Loucy (cell line): ENCODE data around the gene CPA2.

Experiments used
- H2AFZ ChIP-seq: fragments of 200-600 bp; sonication (generic); 2 replicates; pipeline ENCODE4 v1.6.0; 2016; ENCODE audit warnings: antibody characterized with exemption, mild to moderate bottlenecking, low read length, moderate library complexity
- H3F3A ChIP-seq: fragments of 200-600 bp; 2 replicates; pipeline ENCODE4 v1.6.0; 2016; ENCODE audit warnings: antibody characterized with exemption, low read depth, mild to moderate bottlenecking
- H3K27me3 ChIP-seq: fragments of 200-600 bp; sonication (generic); 2 replicates; pipeline ENCODE4 v1.6.1; 2014; ENCODE audit warnings: low read length, mild to moderate bottlenecking; ENCODE audit not compliant: insufficient read depth, poor library complexity, severe bottlenecking
- H3K36me3 ChIP-seq: fragments of 200-600 bp; sonication (generic); 2 replicates; pipeline ENCODE4 v1.6.1; 2016; ENCODE audit warnings: low read length; ENCODE audit not compliant: insufficient read depth
- H3K4me1 ChIP-seq: fragments of 200-600 bp; sonication (generic); 2 replicates; pipeline ENCODE4 v1.5.1; 2014; ENCODE audit warnings: low read length, mild to moderate bottlenecking; ENCODE audit not compliant: insufficient read depth, poor library complexity, severe bottlenecking
- H3K4me2 ChIP-seq: fragments of 200-600 bp; sonication (generic); 2 replicates; pipeline ENCODE4 v1.6.0; 2014; ENCODE audit warnings: antibody characterized with exemption, low read length, low read depth, mild to moderate bottlenecking; ENCODE audit not compliant: poor library complexity, severe bottlenecking
- H3K4me3 ChIP-seq: fragments of 200-600 bp; sonication (generic); 2 replicates; pipeline ENCODE4 v1.5.1; 2014; ENCODE audit warnings: low read length, mild to moderate bottlenecking, mixed read lengths; ENCODE audit not compliant: poor library complexity, severe bottlenecking
- H3K79me2 ChIP-seq: fragments of 200-600 bp; sonication (generic); 2 replicates; pipeline ENCODE4 v1.6.1; 2014; ENCODE audit warnings: low read length; ENCODE audit not compliant: insufficient read depth
- H3K9ac ChIP-seq: fragments of 200-600 bp; sonication (generic); 2 replicates; pipeline ENCODE4 v1.6.0; 2014; ENCODE audit warnings: mild to moderate bottlenecking, low read depth, low read length, moderate library complexity; ENCODE audit not compliant: poor library complexity, severe bottlenecking
- H3K9me2 ChIP-seq: fragments of 200-600 bp; sonication (generic); replicated peaks from 2 replicates; pipeline ENCODE4 v1.6.1; 2016; ENCODE audit warnings: low read depth, low read length, mixed read lengths
- H3K9me3 ChIP-seq: fragments of 200-600 bp; sonication (generic); 2 replicates; pipeline ENCODE4 v1.6.1; 2014; ENCODE audit warnings: mild to moderate bottlenecking, antibody characterized with exemption, low read length, low read depth; ENCODE audit not compliant: insufficient read depth
- H4K20me1 ChIP-seq: fragments of 200-600 bp; sonication (generic); 2 replicates; pipeline ENCODE4 v1.6.0; 2014; ENCODE audit warnings: antibody characterized with exemption, low read length, mild to moderate bottlenecking; ENCODE audit not compliant: insufficient read depth, poor library complexity, severe bottlenecking
- EZH2phosphoT487 ChIP-seq: fragments of 200-600 bp; IDR thresholded peaks from 2 replicates; pipeline ENCODE4 v1.6.1; 2018; ENCODE audit warnings: antibody characterized with exemption, mild to moderate bottlenecking, moderate library complexity, borderline replicate concordance
- TF ChIP-seq, protein P1 (sequence below): fragments of 200-600 bp; sonication (generic); conservative IDR thresholded peaks from 2 replicates; pipeline ENCODE4 v1.5.1; 2014; ENCODE audit warnings: mild to moderate bottlenecking, antibody characterized with exemption, low read length

Gene CPA2

DNA sequence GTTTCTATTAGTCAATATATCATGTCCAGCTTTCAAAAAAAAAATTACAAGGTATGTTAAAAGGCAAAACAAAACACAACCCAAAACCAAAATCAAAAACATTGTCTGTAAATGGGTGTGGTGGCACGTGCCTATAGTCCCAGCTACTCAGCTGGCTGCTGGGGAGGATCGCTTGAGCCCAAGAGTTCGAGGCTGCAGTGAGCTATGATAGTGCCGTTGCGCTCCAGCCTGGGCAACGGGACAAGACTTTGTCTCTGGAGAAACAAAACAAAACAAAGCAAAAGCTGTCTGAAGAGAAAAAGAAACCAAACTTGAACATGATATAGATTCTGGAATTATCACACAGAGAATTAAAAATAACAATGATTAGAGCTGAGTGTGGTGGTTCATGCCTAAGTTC, 67.6 kb downstream of the CPA2 start:
- H3K9ac ChIP-seq: no peak overlapping the region
- no peak overlapping the region for H2AFZ ChIP-seq
- no peak for TF ChIP-seq EZH2phosphoT487
- TF ChIP-seq, protein P1, sequence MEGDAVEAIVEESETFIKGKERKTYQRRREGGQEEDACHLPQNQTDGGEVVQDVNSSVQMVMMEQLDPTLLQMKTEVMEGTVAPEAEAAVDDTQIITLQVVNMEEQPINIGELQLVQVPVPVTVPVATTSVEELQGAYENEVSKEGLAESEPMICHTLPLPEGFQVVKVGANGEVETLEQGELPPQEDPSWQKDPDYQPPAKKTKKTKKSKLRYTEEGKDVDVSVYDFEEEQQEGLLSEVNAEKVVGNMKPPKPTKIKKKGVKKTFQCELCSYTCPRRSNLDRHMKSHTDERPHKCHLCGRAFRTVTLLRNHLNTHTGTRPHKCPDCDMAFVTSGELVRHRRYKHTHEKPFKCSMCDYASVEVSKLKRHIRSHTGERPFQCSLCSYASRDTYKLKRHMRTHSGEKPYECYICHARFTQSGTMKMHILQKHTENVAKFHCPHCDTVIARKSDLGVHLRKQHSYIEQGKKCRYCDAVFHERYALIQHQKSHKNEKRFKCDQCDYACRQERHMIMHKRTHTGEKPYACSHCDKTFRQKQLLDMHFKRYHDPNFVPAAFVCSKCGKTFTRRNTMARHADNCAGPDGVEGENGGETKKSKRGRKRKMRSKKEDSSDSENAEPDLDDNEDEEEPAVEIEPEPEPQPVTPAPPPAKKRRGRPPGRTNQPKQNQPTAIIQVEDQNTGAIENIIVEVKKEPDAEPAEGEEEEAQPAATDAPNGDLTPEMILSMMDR: no peak
- no peaks in the 10 kb centered on the region for H3K27me3 ChIP-seq
- H3K9me2 ChIP-seq: no peaks in the 10 kb centered on the region
- no peak overlapping the region for H3K4me3 ChIP-seq
- no peak overlapping the region for H3K4me2 ChIP-seq
- H3K36me3 ChIP-seq: no peaks in the 10 kb centered on the region
- no peaks in the 10 kb centered on the region for H3F3A ChIP-seq
- no peaks in the 10 kb centered on the region for H3K9me3 ChIP-seq
- no peaks in the 10 kb centered on the region for H3K4me1 ChIP-seq
- H3K79me2 ChIP-seq: no peaks in the 10 kb centered on the region
- H4K20me1 ChIP-seq: no peaks in the 10 kb centered on the region

DNA sequence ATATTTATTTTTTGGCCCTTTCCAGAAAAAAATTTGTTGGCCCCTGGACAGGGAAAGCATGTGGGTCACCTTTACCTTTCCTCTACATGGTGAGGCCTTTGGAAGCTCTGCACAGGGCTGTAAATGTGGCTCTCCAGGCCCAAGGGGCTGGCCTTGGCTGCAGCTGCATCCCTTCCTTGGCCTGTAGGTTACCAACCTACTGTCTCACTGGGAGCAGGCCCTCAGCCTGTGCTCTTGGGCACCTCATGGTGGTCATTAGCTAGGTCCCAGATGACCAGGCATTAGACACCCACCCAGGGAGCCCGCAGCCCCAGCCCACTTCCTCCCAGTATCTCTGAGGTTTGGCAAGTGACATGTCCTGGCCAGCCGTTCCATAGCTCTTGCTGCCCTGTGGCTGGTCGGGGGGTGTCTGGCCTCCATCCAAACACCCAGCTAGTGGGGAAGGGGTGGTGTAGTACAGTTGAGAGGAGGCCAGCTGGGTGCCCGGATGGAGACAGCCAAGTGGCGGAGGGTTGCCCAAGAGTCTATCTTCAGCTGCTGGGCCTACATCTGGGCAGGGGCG, 70.8 kb downstream of the CPA2 start:
- Histone ChIP-seq H3K36me3 (no peaks in the 10 kb centered on the region), H3F3A (no peaks in the 10 kb centered on the region), H3K4me1 (no peaks in the 10 kb centered on the region), H4K20me1 (no peaks in the 10 kb centered on the region), H3K9ac (no peak overlapping the region), H3K79me2 (no peaks in the 10 kb centered on the region), H3K27me3 (no peaks in the 10 kb centered on the region), H2AFZ (no peak overlapping the region), H3K4me2 (no peak overlapping the region), H3K4me3 (no peak overlapping the region), H3K9me3 (no peaks in the 10 kb centered on the region), H3K9me2 (no peaks in the 10 kb centered on the region)
- TF ChIP-seq, protein P1: no peak
- TF ChIP-seq EZH2phosphoT487: no peak

DNA sequence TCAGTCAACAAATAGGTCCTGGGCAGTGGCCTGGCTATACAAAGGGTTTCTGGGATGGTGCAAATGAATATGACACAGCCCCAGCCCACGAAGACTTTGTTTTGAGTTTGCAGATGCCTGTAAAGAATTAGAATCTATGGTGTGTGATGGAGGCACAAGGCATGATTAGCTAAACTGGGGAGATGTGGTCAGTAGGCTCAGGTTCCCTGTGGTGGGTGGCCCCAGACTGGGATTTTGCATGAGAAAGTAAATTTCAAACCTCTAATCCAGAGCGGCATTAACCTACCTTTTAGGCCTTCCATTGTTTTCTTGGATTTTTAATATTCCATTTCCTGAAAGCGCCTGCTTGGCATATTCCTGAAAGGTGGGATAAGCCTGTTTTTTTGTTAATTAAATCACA, 71.6 kb downstream of the CPA2 start:
- no peaks in the 10 kb centered on the region for H3K4me1 ChIP-seq
- TF ChIP-seq, protein P1: no peak
- no peak for TF ChIP-seq EZH2phosphoT487
- H2AFZ ChIP-seq: no peak overlapping the region
- H3K4me3 ChIP-seq: no peak overlapping the region
- no peaks in the 10 kb centered on the region for H3K9me3 ChIP-seq
- H3K9ac ChIP-seq: no peak overlapping the region
- H3K9me2 ChIP-seq: no peaks in the 10 kb centered on the region
- no peak overlapping the region for H3K4me2 ChIP-seq
- no peaks in the 10 kb centered on the region for H3F3A ChIP-seq
- no peaks in the 10 kb centered on the region for H3K36me3 ChIP-seq
- no peaks in the 10 kb centered on the region for H3K79me2 ChIP-seq
- no peaks in the 10 kb centered on the region for H3K27me3 ChIP-seq
- no peaks in the 10 kb centered on the region for H4K20me1 ChIP-seq
